KG1 (cell line): ENCODE results near the gene KRTAP29-1.

Experiments
- DNase-seq: peaks from one replicate; lab custom pipeline; 2025; lab: John Stamatoyannopoulos, UW

KRTAP29-1 gene

GRCh38 chr17:41328207-41328606, 25.6 kb upstream of the KRTAP29-1 start:
- DNase-seq = no peak

GRCh38 chr17:41327411-41328120, 24.9 kb upstream of the KRTAP29-1 start:
- DNase-seq = no peak

- no peak for DNase-seq
Observed at GRCh38 chr17:41326173-41327145, 23.8 kb upstream of the KRTAP29-1 start.

GRCh38 chr17:41325611-41326010, 23.0 kb upstream of the KRTAP29-1 start:
- no peak for DNase-seq

GRCh38 chr17:41325126-41325525, 22.5 kb upstream of the KRTAP29-1 start:
- no peak for DNase-seq

GRCh38 chr17:41324180-41325075, 21.8 kb upstream of the KRTAP29-1 start:
- DNase-seq = no peak

- DNase-seq = no peak
Observed at GRCh38 chr17:41322903-41323895, 20.5 kb upstream of the KRTAP29-1 start.

- peak; percentile 5 for DNase-seq
Observed at GRCh38 chr17:41322094-41322902, 19.6 kb upstream of the KRTAP29-1 start.

- no peak for DNase-seq
Observed at GRCh38 chr17:41318231-41318630, 15.6 kb upstream of the KRTAP29-1 start.

GRCh38 chr17:41315814-41316445, 13.3 kb upstream of the KRTAP29-1 start:
- DNase-seq = no peak

GRCh38 chr17:41315204-41315794, 12.6 kb upstream of the KRTAP29-1 start, which contains the start of gene KRTAP17-1:
TSS of gene KRTAP17-1 (minus strand) at chr17:41315710. CDS start at chr17:41315650, 60 bp downstream.
- no peak for DNase-seq

GRCh38 chr17:41311111-41311510, 8.5 kb upstream of the KRTAP29-1 start:
- no peak for DNase-seq

GRCh38 chr17:41308918-41309359, 6.3 kb upstream of the KRTAP29-1 start, which contains the start of gene KRTAP16-1:
TSS of gene KRTAP16-1 (minus strand) at chr17:41309309. CDS start at chr17:41309253, 56 bp downstream.
- DNase-seq = no peak

GRCh38 chr17:41308251-41308917, 5.7 kb upstream of the KRTAP29-1 start:
- peak; percentile 10 for DNase-seq

- no peak for DNase-seq
Observed at GRCh38 chr17:41307647-41308046, 5.0 kb upstream of the KRTAP29-1 start.

GRCh38 chr17:41304091-41304490, 1.4 kb upstream of the KRTAP29-1 start:
- DNase-seq = no peak

- DNase-seq = no peak
Observed at GRCh38 chr17:41302981-41303380, 330 bp upstream of the KRTAP29-1 start.

GRCh38 chr17:41301204-41301790, 1.4 kb downstream of the KRTAP29-1 start:
- no peak for DNase-seq
